Esophagus squamous epithelium (tissue), 4 donors: Measurements from ENCODE around the gene SYT4.

ENCODE experiments used
- CTCF ChIP-seq, 6 experiments: fragments of 450-650 bp in 4 of 6; fragments of 200-600 bp in 2 of 6; sonication (generic) in 2 of 6; IDR thresholded peaks; one replicate each; pipeline ENCODE4 v1.5.1; 2016 to 2019; ENCODE audit warnings: antibody characterized with exemption in 6 of 6, mild to moderate bottlenecking in 4 of 6, moderate library complexity in 4 of 6
- POLR2A ChIP-seq, 4 donors: fragments of 450-650 bp; IDR thresholded peaks; one replicate each; pipeline ENCODE4 v1.6.1; 2017; ENCODE audit warnings: antibody characterized with exemption in 4 of 4, mild to moderate bottlenecking in 4 of 4, moderate library complexity in 3 of 4

- TF ChIP-seq CTCF (IDR thresholded peaks at IDR 0.05) = no peak
- no peak for TF ChIP-seq POLR2A (IDR thresholded peaks at IDR 0.05)
These were observed 44.8 kb upstream of the SYT4 start for GRCh38 chr18:43322132-43322531.
